ENCODE data around the gene NUDT22.
A peak's percentile ranks its signal among the peaks of the same experiment; 100 is the strongest.

The NUDT22 gene

DNA sequence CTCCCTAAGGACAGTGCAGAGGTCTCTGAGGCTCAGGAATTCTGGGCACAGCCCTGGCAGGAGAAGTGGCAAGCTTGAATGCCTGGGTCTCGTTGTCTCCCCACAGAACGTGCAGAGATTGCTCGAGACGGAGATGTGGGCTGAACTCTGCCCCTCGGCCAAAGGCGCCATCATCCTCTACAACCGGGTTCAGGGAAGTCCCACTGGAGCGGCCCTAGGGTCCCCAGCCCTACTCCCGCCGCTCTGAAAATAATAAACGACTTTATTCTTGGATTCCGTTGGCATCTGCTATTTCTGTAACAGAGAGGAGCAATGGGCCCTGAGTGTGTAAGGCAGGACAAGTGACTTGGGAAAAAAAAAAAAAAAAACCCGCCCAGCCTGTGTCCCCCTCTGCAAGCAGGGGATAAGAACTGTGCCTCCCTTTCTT, 3.7 kb downstream of the NUDT22 start:
- no peak for DNase-seq

DNA sequence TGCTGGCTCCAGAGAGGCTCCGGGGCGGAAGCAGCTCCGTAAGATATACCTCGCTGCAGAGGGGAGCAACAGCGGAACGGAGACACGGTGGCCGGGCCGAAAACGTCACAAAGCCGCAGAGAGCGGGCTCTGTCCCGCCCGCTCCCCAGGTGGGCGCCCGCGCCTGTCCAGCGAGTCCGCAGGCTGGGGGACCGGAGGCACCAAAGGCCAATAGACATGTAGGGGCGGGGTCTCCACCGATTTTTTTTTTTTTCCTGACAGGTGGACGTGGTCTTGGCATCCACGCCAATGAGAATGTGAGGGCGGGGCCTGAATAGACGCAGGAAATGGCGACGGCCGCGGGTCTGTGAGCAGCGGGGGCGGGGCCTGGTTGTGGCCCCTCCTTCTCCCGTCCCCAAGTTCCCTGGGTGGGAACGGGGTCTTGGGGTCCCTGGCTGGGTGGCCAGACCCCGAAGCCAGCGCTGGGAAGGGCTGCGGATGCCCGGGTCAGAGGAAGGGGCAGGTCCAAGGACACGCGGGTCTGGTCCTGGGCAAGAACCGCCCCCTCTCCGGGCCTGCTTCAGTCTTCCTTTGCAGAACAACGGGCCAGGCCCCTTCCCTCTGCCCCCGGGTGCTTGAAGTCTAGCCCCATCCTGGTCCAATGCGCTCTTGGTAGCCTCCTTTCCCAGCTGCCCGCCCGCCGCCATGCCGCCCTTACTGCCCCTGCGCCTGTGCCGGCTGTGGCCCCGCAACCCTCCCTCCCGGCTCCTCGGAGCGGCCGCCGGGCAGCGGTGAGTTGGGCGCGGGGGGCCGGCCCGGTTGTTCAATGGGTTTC, 4.3 kb downstream of the NUDT22 start, which contains the start of gene DNAJC4:
Gene DNAJC4, plus strand, starts transcription at position 378 of the 814 bp plus-strand sequence. Its CDS starts 307 bp downstream, at position 685.
- DNase-seq, result peak; percentile 93

DNA sequence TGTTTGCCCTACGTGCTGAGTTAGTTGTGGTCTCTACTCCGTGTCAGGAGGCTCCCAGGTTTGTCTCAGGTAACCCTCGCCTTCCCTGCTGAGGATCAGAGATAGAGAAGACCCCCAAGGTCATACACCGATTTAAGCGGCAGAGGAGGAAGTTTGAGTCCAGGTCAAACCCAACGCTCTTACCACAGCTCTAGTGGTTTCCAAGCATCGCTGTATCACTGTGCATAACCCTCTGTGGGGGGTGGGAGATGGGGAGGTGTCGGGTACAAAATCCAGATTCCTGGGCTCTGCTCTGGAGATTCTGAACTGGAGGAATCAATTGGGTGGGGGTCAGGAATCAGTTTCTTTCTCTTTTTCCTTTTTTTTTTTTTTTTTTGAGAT, 4.9 kb downstream of the NUDT22 start:
- no peak for DNase-seq

GRCh38 chr11:64231546-64231945, 5.5 kb downstream of the NUDT22 start:
- DNase-seq, result no peak

DNA sequence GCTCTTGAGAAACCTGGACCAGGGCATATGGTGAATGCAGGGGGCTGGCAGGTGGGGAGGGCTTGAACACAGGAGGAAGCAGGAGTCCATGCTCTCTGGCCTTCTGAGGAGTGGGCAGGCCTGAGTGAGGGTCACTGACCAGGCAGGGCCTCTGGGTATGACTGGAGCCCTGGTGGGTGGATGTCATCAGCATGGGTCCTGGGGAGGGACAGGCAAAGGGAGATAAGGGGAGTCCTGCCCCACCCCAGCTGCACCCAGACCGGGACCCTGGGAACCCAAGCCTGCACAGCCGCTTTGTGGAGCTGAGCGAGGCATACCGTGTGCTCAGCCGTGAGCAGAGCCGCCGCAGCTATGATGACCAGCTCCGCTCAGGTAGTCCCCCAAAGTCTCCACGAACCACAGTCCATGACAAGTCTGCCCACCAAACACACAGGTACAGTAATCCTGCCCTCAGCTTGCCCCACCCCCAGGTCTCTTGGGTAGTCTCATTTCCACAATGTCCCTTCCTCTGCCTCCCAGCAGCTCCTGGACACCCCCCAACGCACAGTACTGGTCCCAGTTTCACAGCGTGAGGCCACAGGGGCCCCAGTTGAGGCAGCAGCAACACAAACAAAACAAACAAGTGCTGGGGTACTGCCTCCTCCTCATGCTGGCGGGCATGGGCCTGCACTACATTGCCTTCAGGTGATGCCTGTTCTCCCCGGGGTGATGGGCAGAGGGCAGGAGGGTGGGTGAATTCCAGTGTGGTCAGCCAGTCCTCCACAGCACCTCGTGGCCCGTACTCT, 6.3 kb downstream of the NUDT22 start:
- no peak for DNase-seq

- no peak for DNase-seq
Measured at GRCh38 chr11:64232967-64233315, 6.9 kb downstream of the NUDT22 start.

- DNase-seq, result no peak
Measured at GRCh38 chr11:64233913-64234586, 8.0 kb downstream of the NUDT22 start, which contains the start of gene VEGFB. TSS of gene VEGFB (plus strand) at chr11:64234584. CDS start at chr11:64234834, 250 bp downstream.

DNA sequence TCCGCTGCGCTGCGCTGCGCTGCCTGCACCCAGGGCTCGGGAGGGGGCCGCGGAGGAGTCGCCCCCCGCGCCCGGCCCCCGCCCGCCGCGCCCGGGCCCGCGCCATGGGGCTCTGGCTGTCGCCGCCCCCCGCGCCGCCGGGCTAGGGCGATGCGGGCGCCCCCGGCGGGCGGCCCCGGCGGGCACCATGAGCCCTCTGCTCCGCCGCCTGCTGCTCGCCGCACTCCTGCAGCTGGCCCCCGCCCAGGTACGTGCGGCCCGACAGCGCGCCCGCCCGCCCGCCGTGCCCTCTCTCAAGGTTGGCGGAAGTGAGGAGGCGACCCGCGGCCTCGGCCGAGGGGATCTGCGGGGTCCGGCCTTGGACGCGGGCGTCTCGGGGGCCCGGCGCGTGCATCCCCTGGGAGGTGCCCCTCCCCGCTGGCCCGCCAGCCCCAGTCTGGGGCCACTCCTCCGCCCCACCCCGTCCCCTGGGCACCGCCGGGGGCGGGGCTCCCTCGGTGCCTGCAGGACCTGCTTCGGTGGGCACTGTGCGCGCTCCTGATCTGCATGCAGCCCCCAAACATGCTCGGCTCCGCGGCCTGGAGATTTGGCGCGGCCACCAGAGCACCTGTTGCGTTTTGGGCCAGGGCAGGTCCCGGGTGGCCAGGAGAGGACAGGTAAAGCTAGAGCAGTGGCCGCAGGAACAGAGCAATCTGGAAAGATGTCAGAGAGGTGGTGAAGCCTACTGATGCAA, 8.7 kb downstream of the NUDT22 start:
- DNase-seq, result no peak

DNA sequence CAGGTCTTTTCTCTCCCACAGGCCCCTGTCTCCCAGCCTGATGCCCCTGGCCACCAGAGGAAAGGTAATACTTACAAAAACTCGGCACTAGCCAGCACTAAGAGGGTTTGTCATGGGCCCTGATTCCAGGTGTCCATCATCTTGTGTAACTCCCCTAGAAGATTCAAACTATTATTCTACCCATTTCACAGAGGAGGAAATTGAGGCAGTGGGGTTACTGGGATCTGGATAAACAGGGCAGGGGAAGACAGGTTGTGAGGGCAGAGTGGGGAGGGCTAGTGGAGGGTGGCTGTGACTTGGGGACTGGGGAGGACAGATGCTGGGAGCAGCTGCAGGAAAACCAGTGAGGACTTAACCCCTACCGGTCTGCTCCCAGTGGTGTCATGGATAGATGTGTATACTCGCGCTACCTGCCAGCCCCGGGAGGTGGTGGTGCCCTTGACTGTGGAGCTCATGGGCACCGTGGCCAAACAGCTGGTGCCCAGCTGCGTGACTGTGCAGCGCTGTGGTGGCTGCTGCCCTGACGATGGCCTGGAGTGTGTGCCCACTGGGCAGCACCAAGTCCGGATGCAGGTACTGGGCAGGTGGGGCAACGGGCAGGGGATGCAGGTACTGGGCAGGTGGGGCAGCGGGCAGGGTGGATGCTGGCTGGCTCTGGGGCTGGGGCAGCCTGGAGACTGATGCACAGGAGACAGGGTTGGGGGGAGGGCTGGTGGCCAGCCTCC, 9.5 kb downstream of the NUDT22 start:
- DNase-seq, result no peak

DNA sequence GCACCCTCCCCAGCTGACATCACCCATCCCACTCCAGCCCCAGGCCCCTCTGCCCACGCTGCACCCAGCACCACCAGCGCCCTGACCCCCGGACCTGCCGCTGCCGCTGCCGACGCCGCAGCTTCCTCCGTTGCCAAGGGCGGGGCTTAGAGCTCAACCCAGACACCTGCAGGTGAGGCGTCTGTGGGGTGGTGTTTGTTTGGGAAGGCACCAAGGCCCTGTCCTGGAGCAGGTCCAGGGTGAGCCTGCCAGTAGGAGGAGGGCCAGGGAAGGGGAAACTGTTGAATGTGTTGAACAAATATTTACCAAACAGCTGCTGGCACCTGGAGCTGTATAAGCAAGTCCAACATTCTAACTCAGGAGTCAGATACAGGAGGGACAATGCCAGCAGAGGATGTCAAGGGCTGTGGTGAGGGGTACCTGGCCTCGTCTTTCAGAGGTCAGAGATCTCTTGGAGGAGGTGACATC, 11.4 kb downstream of the NUDT22 start:
- peak; percentile 59 for DNase-seq

DNA sequence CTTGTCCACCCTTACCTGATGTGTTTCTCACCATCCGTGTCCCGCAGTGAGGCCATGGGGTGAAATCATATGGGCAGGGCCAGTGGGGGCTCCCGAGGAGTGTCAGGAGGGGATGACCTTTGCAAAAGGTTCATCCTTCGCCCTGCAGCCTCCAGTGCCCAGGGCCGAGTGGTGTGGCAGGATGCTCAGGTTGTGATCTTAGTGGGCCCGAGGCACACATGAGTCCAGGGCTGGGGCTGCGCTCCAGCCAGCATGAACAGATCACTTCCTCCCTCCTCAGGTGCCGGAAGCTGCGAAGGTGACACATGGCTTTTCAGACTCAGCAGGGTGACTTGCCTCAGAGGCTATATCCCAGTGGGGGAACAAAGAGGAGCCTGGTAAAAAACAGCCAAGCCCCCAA, 12.0 kb downstream of the NUDT22 start:
- no peak for DNase-seq

DNA sequence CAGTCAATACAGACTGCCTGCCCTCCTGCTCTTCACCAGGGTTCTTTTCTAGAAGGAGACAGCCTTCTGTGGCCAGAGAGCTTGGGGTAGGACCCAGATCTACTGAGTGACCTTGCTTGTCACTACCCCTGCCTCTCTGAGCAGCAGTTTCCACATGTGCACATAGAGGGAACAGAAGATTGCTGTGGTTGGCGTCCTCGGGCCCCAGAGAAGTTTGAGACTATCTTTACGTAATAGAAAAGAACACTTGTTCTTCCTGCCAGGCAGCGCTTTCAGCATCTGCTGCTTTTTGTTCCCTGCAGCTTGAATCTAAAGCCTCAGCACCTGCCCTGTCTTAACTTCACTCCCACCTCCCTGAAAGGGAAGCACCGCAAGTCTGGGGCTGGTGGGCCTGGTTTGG, 12.9 kb downstream of the NUDT22 start:
- DNase-seq, result no peak

- DNase-seq, result no peak
Measured at GRCh38 chr11:64239662-64240434, 13.8 kb downstream of the NUDT22 start.

GRCh38 chr11:64240435-64241240, 14.6 kb downstream of the NUDT22 start, which contains the start of gene FKBP2:
TSS of gene FKBP2 (plus strand) at chr11:64241095. CDS start at chr11:64242388, 1,293 bp downstream.
- DNase-seq, result peak; percentile 89

GRCh38 chr11:64241241-64241490, 15.1 kb downstream of the NUDT22 start:
- DNase-seq, result peak; percentile 96

- no peak for DNase-seq
Measured at GRCh38 chr11:64241491-64242374, 15.7 kb downstream of the NUDT22 start.

DNA sequence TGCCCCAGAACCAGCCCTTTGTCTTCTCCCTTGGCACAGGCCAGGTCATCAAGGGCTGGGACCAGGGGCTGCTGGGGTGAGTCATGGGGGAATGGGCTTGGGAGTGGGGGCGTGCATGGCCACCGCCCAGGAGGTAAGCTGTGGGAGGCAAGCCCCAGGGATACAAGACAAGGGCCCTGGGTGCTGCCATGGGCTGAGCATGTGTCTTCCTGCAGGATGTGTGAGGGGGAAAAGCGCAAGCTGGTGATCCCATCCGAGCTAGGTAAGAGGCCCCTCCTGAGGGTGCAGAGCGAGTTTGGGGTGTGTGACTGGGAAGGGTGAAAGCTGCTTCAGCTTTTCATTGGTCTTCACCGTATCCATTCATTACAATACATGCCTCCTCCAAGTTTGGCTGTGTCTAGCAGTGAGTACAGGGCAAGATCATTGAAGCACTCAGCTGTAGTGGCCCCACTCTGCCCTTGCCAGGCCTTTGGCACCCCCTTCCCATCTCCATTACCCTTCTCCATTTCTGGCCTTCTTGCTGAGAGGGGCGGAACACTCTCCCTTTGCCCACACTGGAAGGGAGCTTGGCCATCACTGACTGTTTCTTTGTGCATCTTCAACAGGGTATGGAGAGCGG, 17.3 kb downstream of the NUDT22 start:
- DNase-seq, result no peak

GRCh38 chr11:64244107-64244506, 18.0 kb downstream of the NUDT22 start:
- DNase-seq, result no peak

GRCh38 chr11:64244966-64245365, 18.9 kb downstream of the NUDT22 start:
- DNase-seq, result no peak

All from NCI-H1417 treated with DMSO at 0.1 percent for 48 hours (cell line).